ENCODE measurements around the gene SYK.

Gene SYK

GRCh38 chr9:90909225-90909624 is 107.6 kb downstream of the SYK start:
- no peak for DNase-seq

GRCh38 chr9:90909747-90910283 is 108.2 kb downstream of the SYK start:
- no peak for DNase-seq

GRCh38 chr9:90914196-90914595 is 112.6 kb downstream of the SYK start:
- DNase-seq = no peak

GRCh38 chr9:90914868-90915483 is 113.4 kb downstream of the SYK start:
- peak; percentile 74 for DNase-seq

GRCh38 chr9:90915693-90916092 is 114.1 kb downstream of the SYK start:
- no peak for DNase-seq

- DNase-seq = no peak
These were observed 114.6 kb downstream of the SYK start for GRCh38 chr9:90916147-90916734.

- no peak for DNase-seq
These were observed 118.3 kb downstream of the SYK start for GRCh38 chr9:90919883-90920282.

GRCh38 chr9:90921104-90921503 is 119.5 kb downstream of the SYK start:
- no peak for DNase-seq

GRCh38 chr9:90921969-90922368 is 120.3 kb downstream of the SYK start:
- no peak for DNase-seq

GRCh38 chr9:90925581-90926257 is 124.1 kb downstream of the SYK start:
- DNase-seq = no peak

- no peak for DNase-seq
These were observed 125.3 kb downstream of the SYK start for GRCh38 chr9:90926936-90927335.

GRCh38 chr9:90927496-90927895 is 125.9 kb downstream of the SYK start:
- no peak for DNase-seq

- no peak for DNase-seq
These were observed 128.0 kb downstream of the SYK start for GRCh38 chr9:90929626-90930025.

GRCh38 chr9:90933468-90933867 is 131.8 kb downstream of the SYK start:
- no peak for DNase-seq

- DNase-seq = no peak
These were observed 137.7 kb downstream of the SYK start for GRCh38 chr9:90939351-90939750.

GRCh38 chr9:90940280-90940679 is 138.7 kb downstream of the SYK start:
- no peak for DNase-seq

GRCh38 chr9:90941661-90942060 is 140.0 kb downstream of the SYK start:
- no peak for DNase-seq

- DNase-seq = no peak
These were observed 140.9 kb downstream of the SYK start for GRCh38 chr9:90942555-90942954.

- DNase-seq = no peak
These were observed 141.7 kb downstream of the SYK start for GRCh38 chr9:90943341-90943740.

- no peak for DNase-seq
These were observed 143.7 kb downstream of the SYK start for GRCh38 chr9:90945336-90945735.

GRCh38 chr9:90946982-90947381 is 145.4 kb downstream of the SYK start:
- DNase-seq = no peak
